SK-N-SH treated with all-trans-retinoic acid at 6 μM for 48 hours (cell line): ENCODE measurements around the gene P2RX4.

Experiments
- ARNTL ChIP-seq: fragments of 450-650 bp; formaldehyde crosslinking; IDR thresholded peaks from 2 replicates; pipeline ENCODE4 v1.5.0; 2020; ENCODE audit warnings: low read depth, mild to moderate bottlenecking, moderate library complexity, borderline replicate concordance
- BACH2 ChIP-seq: fragments of 250-450 bp; sonication (Bioruptor Pico); IDR thresholded peaks from 2 replicates; pipeline ENCODE4 v1.9.0; 2021; ENCODE audit warnings: mild to moderate bottlenecking, borderline replicate concordance
- CREB5 ChIP-seq: fragments of 250-450 bp; sonication (Bioruptor Pico); IDR thresholded peaks from 2 replicates; pipeline ENCODE4 v1.5.1; 2020; ENCODE audit warnings: low read depth, mild to moderate bottlenecking, moderate library complexity
- CSDC2 ChIP-seq: fragments of 250-450 bp; sonication (Bioruptor Pico); IDR thresholded peaks from 2 replicates; pipeline ENCODE4 v1.5.0; 2020; ENCODE audit warnings: mild to moderate bottlenecking, moderate library complexity
- ESRRG ChIP-seq: fragments of 250-450 bp; sonication (Bioruptor Pico); IDR thresholded peaks from 2 replicates; pipeline ENCODE4 v1.6.1; 2021; ENCODE audit warnings: mild to moderate bottlenecking
- OSR1 ChIP-seq: fragments of 250-450 bp; sonication (Bioruptor Pico); IDR thresholded peaks from 2 replicates; pipeline ENCODE4 v1.8.0; 2022; ENCODE audit warnings: moderate library complexity, mild to moderate bottlenecking, inconsistent platforms
- PATZ1 ChIP-seq: fragments of 250-450 bp; sonication (Bioruptor Pico); IDR thresholded peaks from 2 replicates; pipeline ENCODE4 v1.8.0; 2020; ENCODE audit warnings: mild to moderate bottlenecking, moderate library complexity, borderline replicate concordance
- PPARA ChIP-seq: fragments of 250-450 bp; sonication (Bioruptor Pico); IDR thresholded peaks from 2 replicates; pipeline ENCODE4 v1.5.0; 2020; ENCODE audit warnings: mild to moderate bottlenecking, borderline replicate concordance
- TCF4 ChIP-seq: fragments of 250-450 bp; sonication (Bioruptor Pico); IDR thresholded peaks from 2 replicates; pipeline ENCODE4 v1.8.0; 2021; ENCODE audit warnings: mild to moderate bottlenecking, moderate library complexity, borderline replicate concordance
- TOX ChIP-seq: fragments of 250-450 bp; sonication (Bioruptor Pico); IDR thresholded peaks from 2 replicates; pipeline ENCODE4 v1.8.0; 2021; ENCODE audit warnings: mild to moderate bottlenecking, moderate library complexity, borderline replicate concordance
- TSHZ2 ChIP-seq: fragments of 250-450 bp; sonication (Bioruptor Pico); IDR thresholded peaks from 2 replicates; pipeline ENCODE4 v1.5.0; 2020; ENCODE audit warnings: mild to moderate bottlenecking, moderate library complexity
- ZC3H10 ChIP-seq: fragments of 250-450 bp; sonication (Bioruptor Pico); IDR thresholded peaks from 2 replicates; pipeline ENCODE4 v1.5.1; 2021; ENCODE audit warnings: mild to moderate bottlenecking, moderate library complexity
- ZFP30 ChIP-seq: fragments of 450-650 bp; formaldehyde crosslinking; IDR thresholded peaks from 2 replicates; pipeline ENCODE4 v1.5.0; 2022; ENCODE audit warnings: mild to moderate bottlenecking, moderate library complexity

- TF ChIP-seq BACH2, result no peak
- no peak for TF ChIP-seq TSHZ2 (CRISPR knock-in tag)
- TF ChIP-seq ARNTL (CRISPR knock-in tag), result no peak
- TF ChIP-seq PATZ1 (CRISPR knock-in tag), result no peak
- TF ChIP-seq TCF4 (CRISPR knock-in tag), result no peak
- no peak for TF ChIP-seq TOX (CRISPR knock-in tag)
- no peak for TF ChIP-seq ZC3H10 (CRISPR knock-in tag)
- no peak for TF ChIP-seq CSDC2
- TF ChIP-seq OSR1 (CRISPR knock-in tag), result no peak
- TF ChIP-seq ZFP30, result no peak
- TF ChIP-seq PPARA (CRISPR knock-in tag), result no peak
- no peak for TF ChIP-seq ESRRG (CRISPR knock-in tag)
- TF ChIP-seq CREB5, result no peak
Measured at GRCh38 chr12:121189619-121190155, 20.2 kb upstream of the P2RX4 start.
